ENCODE measurements around the gene BYSL.

Gene BYSL

DNA sequence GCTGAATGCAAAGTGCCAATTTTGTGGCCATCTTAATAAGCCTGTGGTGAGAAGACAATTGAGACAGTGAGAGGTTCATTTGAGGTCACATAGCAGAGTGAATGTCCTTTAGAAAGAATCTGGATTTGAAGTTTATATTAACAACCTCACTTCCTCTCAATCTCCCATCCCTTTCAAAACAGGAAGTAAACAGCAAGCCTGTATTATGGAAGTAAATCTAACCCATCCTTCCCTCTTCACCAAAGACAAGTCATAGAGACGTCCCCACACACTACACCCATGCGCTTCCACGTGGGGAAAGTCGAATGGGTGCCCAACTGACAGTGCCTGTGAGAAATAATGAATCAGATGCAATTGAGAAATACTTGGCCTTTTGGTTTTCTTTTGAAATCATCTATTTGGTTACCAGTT, 49.1 kb downstream of the BYSL start:
- no peak for FAIRE-seq

GRCh38 chr6:41972826-41973225, 51.5 kb downstream of the BYSL start:
- FAIRE-seq: no peak

More for the DNA sequence above, 49.1 kb downstream of the BYSL start:
- DNase-seq (ENCODE audit: extremely low spot score, insufficient read length, low read depth): no peak

DNA sequence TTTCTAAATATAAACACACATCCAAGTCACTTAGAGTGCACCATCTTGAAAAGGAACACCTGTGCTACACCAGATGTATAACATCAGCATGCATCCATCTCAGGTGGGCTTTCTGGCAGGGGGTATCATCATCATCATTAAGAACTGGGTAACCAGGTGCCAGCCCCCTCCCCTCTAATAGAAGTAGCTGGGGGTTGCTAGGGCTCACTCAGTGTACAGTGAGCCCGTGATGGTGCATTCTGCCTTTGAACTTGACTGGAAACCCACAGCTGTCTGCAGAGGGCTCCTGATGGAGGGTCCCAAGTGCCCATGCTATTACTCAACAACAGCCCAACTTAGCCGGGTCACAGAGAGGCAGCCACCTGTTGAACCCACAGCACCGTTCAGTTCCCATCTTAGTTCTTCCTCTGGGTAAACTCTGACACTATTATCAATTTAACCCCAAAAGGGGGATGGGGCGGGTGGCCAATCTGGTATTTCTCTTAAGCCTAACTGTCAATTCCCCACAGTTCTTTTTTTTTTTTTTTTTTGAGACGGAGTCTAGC, 53.1 kb downstream of the BYSL start:
- no peak for FAIRE-seq
- no peak for DNase-seq (ENCODE audit: extremely low spot score, insufficient read length, low read depth)

More at GRCh38 chr6:41972826-41973225, 51.5 kb downstream of the BYSL start:
- no peak for DNase-seq (ENCODE audit: extremely low spot score, insufficient read length, low read depth)

- FAIRE-seq (no peak), DNase-seq (ENCODE audit: extremely low spot score, insufficient read length, low read depth) (no peak)
These were observed 54.0 kb downstream of the BYSL start for GRCh38 chr6:41975276-41975675.

- no peak for DNase-seq (ENCODE audit: extremely low spot score, insufficient read length, low read depth)
- FAIRE-seq: no peak
These were observed 55.6 kb downstream of the BYSL start for GRCh38 chr6:41976794-41977484.

Measured in GM18507 (cell line).